HG03378 (cell line): ENCODE results near the gene RAPGEF3.

ENCODE experiments used
- ATAC-seq: cut with Tn5 transposase; IDR thresholded peaks from one replicate; pipeline ENCODE4 v1.9.1; 2021; ENCODE audit warnings: mild to moderate bottlenecking, moderate library complexity; ENCODE audit not compliant: unreplicated experiment

Gene RAPGEF3, protein sequence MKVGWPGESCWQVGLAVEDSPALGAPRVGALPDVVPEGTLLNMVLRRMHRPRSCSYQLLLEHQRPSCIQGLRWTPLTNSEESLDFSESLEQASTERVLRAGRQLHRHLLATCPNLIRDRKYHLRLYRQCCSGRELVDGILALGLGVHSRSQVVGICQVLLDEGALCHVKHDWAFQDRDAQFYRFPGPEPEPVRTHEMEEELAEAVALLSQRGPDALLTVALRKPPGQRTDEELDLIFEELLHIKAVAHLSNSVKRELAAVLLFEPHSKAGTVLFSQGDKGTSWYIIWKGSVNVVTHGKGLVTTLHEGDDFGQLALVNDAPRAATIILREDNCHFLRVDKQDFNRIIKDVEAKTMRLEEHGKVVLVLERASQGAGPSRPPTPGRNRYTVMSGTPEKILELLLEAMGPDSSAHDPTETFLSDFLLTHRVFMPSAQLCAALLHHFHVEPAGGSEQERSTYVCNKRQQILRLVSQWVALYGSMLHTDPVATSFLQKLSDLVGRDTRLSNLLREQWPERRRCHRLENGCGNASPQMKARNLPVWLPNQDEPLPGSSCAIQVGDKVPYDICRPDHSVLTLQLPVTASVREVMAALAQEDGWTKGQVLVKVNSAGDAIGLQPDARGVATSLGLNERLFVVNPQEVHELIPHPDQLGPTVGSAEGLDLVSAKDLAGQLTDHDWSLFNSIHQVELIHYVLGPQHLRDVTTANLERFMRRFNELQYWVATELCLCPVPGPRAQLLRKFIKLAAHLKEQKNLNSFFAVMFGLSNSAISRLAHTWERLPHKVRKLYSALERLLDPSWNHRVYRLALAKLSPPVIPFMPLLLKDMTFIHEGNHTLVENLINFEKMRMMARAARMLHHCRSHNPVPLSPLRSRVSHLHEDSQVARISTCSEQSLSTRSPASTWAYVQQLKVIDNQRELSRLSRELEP

DNA sequence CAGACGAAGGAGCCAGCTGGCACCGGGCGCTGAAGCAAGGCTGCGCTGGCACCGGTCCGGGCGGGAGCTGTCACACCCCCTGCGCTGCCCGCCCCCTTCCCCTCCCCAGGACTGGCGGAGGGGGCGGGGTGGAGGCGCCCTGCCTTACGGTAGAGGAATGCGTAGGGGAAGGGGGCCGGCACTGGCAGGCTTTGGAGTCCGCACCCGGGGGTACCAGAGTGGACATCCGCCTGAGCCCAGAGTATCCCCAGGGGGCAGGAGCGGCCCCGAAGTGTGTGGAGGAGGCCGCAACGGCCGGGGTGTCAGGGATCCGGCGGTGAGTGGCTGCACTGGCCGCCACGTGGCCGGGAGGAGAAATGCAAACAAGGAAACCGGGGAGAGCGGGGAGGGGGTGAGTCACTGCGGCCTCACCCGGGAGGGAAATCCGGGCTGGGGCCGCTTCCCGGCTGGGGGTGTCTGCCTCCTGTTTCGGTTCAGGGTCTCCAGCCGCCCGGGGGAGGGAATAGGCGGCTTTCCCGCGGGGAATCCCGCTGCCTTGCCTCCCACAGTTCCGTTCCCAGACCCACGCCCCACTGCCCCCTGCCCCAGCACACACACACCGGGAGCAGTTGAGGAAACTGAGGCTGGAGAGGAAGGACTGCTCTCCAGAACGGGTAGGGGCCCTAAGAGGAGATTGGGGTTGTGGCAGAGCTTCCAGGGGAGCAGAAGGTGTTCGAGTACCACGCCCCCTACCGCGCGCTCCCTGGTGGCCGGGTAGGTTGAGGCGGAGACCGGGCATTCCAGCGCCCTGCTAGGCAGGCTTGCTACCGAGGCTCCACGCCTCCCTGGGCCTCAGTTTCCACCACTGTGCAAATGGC is at the start of gene RAPGEF3:
Gene RAPGEF3 (minus strand): TSS at position 47 of the 857 bp plus-strand sequence. CDS start 324 bp downstream, outside the sequence.
- no peak for ATAC-seq

- no peak for ATAC-seq
Observed at GRCh38 chr12:47808050-47808449, 49.4 kb upstream of the RAPGEF3 start.

- ATAC-seq, result no peak
Observed at GRCh38 chr12:47807338-47807737, 48.7 kb upstream of the RAPGEF3 start.

GRCh38 chr12:47805417-47805816 is 46.7 kb upstream of the RAPGEF3 start:
- ATAC-seq, result no peak

DNA sequence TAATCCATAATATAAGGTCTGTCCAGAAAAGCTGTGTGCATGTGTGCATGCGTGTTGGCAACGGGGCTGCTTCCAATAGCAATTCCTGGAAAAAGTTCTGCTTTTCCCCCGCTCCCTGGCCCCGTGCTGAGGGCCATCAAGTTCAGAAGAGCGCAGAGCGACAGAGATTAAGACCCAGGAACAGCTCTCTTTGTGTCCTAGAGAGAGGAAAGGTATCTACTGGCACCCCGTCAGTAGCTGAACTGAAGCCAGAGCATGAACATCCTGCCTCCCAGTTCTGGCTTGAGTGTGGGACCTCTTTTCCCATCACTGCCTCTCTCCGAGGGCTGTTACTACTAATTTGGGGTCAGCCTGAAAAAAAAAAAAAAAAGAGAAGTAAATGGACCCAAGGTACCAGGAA is 45.5 kb upstream of the RAPGEF3 start:
- ATAC-seq, result no peak

- no peak for ATAC-seq
Observed at GRCh38 chr12:47803191-47803875, 44.7 kb upstream of the RAPGEF3 start.

- no peak for ATAC-seq
Observed at GRCh38 chr12:47802312-47802711, 43.6 kb upstream of the RAPGEF3 start.

DNA sequence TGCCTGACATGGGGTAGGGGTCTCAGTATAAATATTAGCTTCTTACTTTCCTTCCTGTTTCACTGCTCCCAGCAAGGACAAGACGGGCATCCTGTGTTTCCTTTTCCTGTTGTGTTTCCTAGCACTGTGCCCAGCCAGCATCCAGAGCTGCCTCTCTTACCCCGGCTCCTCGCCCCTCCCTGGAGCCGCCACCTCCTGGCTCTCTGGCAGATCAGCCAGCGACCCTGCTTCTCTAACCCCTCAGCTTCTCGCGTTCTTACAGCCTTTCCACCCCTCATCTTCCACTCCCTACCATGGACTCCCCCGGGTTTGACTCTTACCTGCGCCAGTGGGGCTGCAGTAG is 43.2 kb upstream of the RAPGEF3 start:
- no peak for ATAC-seq

- ATAC-seq, result no peak
Observed at GRCh38 chr12:47801170-47801903, 42.7 kb upstream of the RAPGEF3 start.

- ATAC-seq, result no peak
Observed at GRCh38 chr12:47800582-47800981, 41.9 kb upstream of the RAPGEF3 start.

DNA sequence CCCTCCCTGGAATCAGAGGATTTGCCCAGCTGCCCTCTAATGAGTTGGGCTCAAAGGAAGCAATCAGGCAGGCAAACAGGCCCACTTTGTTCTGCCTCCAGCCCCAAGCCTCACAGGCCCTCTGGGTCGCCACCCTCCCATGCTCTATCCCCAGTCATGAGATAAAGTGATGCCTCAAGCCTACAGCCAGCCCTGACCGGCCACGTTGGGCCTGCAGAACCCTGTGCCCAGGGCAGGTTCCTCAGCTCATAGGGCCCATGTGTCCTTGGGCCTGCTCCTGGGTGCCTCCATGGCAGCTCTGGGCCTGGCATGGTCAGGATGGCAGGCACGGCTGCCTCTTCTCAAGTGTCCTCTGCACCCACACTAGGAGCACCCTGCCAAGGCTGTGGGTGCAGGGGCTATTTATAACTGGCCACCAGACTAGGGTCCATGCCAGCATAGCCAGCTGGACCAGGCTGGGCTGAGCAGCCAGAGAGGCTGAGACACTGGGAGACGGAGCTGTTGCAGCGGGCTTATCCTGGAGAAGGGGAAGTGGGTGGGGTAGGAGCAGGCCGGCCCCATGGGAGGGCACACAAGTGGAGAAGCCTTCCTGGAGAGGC is 40.8 kb upstream of the RAPGEF3 start:
- ATAC-seq, result no peak

- no peak for ATAC-seq
Observed at GRCh38 chr12:47798382-47798948, 39.8 kb upstream of the RAPGEF3 start.

GRCh38 chr12:47797441-47797840 is 38.8 kb upstream of the RAPGEF3 start:
- ATAC-seq, result no peak

DNA sequence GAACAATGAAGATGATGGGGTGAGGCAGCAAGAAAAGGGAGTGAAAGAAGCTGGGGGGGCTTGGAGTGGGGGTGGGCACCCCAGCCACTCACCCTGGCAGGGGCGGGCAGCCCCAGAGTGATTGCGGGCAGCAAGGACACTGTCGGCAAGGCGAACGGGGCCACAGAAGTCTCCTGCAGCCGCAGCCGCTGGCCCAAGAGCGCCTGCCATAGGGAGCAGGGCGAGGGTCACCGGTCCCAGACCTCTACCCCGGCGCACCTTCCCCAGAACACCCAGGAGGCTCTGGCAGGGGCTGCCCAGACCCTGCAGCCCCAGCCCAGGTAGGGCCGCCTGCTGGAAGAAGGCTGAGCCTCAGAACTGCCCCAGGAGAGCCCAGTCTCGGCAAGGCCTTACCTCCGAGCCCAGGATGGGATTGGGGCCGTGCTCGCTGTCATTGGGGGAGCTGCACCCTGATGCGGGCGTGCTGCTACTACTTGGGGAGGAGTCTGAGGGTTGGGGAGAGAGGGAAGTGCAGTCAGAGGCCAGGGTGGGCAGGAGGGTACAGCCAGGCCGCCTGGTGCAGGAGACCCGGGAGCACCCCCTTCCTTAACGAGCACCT is 37.2 kb upstream of the RAPGEF3 start:
- ATAC-seq, result no peak

DNA sequence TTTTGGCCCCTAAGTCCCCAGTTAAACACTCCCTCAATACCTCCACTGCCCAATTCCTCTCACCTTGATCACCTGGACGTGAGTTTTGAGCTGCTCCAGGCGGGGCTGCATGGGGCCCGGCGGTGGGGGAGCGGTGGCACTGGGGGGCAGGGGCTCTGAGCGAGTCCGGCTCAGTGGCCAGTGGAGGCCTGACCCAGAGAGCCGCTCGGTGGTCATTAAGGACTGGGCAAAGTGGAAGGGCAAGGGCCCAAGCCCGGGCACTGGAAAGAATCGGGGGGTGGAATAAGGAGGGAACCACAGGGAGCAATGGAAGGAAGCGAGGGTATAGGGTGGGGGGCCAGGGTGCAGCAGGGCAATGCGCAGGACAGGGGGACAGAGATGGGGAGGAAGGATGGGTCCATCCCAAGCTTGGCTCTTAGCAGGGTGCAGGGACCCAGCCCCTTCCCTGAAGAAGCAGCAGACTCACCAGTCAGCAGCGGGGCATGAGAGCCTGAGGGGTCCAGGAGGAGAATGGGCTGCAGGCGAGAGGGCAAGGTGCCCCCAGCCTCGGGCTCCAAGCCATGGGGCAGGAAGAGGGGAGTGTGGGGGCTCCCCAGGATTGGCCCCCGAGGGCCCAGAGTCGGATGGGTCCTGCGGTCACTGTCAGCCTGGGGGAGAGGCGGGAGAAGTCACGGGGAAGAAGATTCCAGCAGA is 36.6 kb upstream of the RAPGEF3 start:
- no peak for ATAC-seq

- ATAC-seq, result no peak
Observed at GRCh38 chr12:47794679-47795078, 36.0 kb upstream of the RAPGEF3 start.

GRCh38 chr12:47793015-47793681 is 34.5 kb upstream of the RAPGEF3 start:
- no peak for ATAC-seq
